K562 (cell line): ENCODE data around the gene TGFBR2. TPM values are rescaled to one million over a fixed set of nuclear protein-coding genes. Genes with fewer than 3 reads are reported as not detected.

Experiments
- ATAC-seq: fragments of 200-7000 bp; cut with Tn5 transposase; 3 replicates; pipeline ENCODE4 v1.9.1; 2020; ENCODE audit warnings: moderate library complexity
- BruUV-seq: library from RNA; stranded (reverse); fragments of 400-500 nt; replicated peaks from 2 replicates; lab custom pipeline; 2021; lab: Mats Ljungman, UMichigan
- CTCF ChIA-PET: fragments of 300-600 bp; formaldehyde crosslinking; extraction: SDS; loops from one replicate; lab custom pipeline; 2021; ENCODE audit warnings: low intra/inter-chr PET ratio; lab: Yijun Ruan, JAX
- POLR2A ChIA-PET: fragments of 300-600, 350-650 bp; sonication (Branson Sonifier 250); formaldehyde crosslinking; extraction: SDS; loops from one replicate; lab custom pipeline; 2021; ENCODE audit warnings: antibody characterized with exemption, inconsistent platforms; lab: Yijun Ruan, JAX
- DNase-seq, 4 experiments: peaks; one replicate each; pipeline versions ENCODE4 v3.0.0 to v3.0.0-alpha.2; 2011 to 2018; ENCODE audit warnings: low spot score in 3 of 4, mixed read lengths in 3 of 4; ENCODE audit errors: extremely low read depth in 1 of 4
- FAIRE-seq: peaks from 2 replicates; lab custom pipeline; 2011; peaks lifted over from hg19 to GRCh38; lab: Jason Lieb, UNC
- H2AFZ ChIP-seq: 2 replicates; pipeline ENCODE4 v1.6.0; 2011; ENCODE audit warnings: low read depth, low read length, control low read depth, inconsistent platforms
- H3K27ac ChIP-seq: fragments of 200-600 bp; 3 replicates; pipeline ENCODE4 v1.8.0; 2011; ENCODE audit warnings: low read depth, mild to moderate bottlenecking, control low read depth, inconsistent platforms, low read length, moderate library complexity, mixed read lengths; ENCODE audit errors: extremely low read depth
- H3K27me3 ChIP-seq, 2 experiments: fragments of 300-600 bp in 1 of 2; 2 replicates in 1 of 2; 3 replicates in 1 of 2; pipeline versions ENCODE4 v1.6.0 to v1.8.0; 2011; ENCODE audit warnings: inconsistent platforms in 2 of 2, low read length in 2 of 2, mild to moderate bottlenecking in 1 of 2, mixed read lengths in 1 of 2, moderate library complexity in 1 of 2; ENCODE audit not compliant: control insufficient read depth in 2 of 2, insufficient read depth in 2 of 2
- H3K36me3 ChIP-seq: fragments of 300-600 bp; 3 replicates; pipeline ENCODE4 v1.8.0; 2011; ENCODE audit warnings: mild to moderate bottlenecking, low read length, inconsistent platforms; ENCODE audit not compliant: control insufficient read depth, insufficient read depth
- H3K4me1 ChIP-seq, 2 experiments: fragments of 200-600 bp in 1 of 2; replicated peaks in 1 of 2; 2 replicates in 1 of 2; 3 replicates in 1 of 2; pipeline versions ENCODE4 v1.5.1 to v1.8.0; 2011; ENCODE audit warnings: inconsistent platforms in 2 of 2, low read length in 2 of 2, mild to moderate bottlenecking in 1 of 2, mixed read lengths in 1 of 2, moderate library complexity in 1 of 2; ENCODE audit not compliant: control insufficient read depth in 2 of 2, insufficient read depth in 2 of 2
- H3K4me2 ChIP-seq: 2 replicates; pipeline ENCODE4 v1.6.1; 2011; ENCODE audit warnings: low read length, control low read depth, inconsistent platforms, mixed read lengths; ENCODE audit not compliant: insufficient read depth
- H3K4me3 ChIP-seq: fragments of 200-600 bp; sonication (generic), shearing (Covaris generic); 2 replicates; pipeline ENCODE4 v1.5.1; 2016; ENCODE audit warnings: control low read depth, inconsistent platforms
- H3K79me2 ChIP-seq: fragments of 200-600 bp; 3 replicates; pipeline ENCODE4 v1.8.0; 2011; ENCODE audit warnings: low read length, inconsistent platforms; ENCODE audit not compliant: control insufficient read depth, insufficient read depth
- H3K9ac ChIP-seq, 2 experiments: 2 replicates each; pipeline versions ENCODE4 v1.6.0 to v1.6.1; 2011; ENCODE audit warnings: low read depth in 2 of 2, low read length in 2 of 2, control low read depth in 1 of 2, inconsistent platforms in 1 of 2, mild to moderate bottlenecking in 1 of 2, mixed read lengths in 1 of 2; ENCODE audit not compliant: insufficient read depth in 1 of 2
- H3K9me1 ChIP-seq: one replicate; pipeline ENCODE4 v1.6.0; 2011; ENCODE audit warnings: inconsistent platforms, mild to moderate bottlenecking, low read length, moderate library complexity; ENCODE audit not compliant: control insufficient read depth, insufficient read depth
- H3K9me3 ChIP-seq: replicated peaks from 2 replicates; pipeline ENCODE4 v1.5.1; 2011; ENCODE audit warnings: low read depth, low read length, inconsistent platforms; ENCODE audit not compliant: control insufficient read depth, insufficient read depth
- H4K20me1 ChIP-seq: replicated peaks from 2 replicates; pipeline ENCODE4 v1.6.1; 2011; ENCODE audit warnings: low read length, inconsistent platforms, mixed read lengths; ENCODE audit not compliant: control insufficient read depth, insufficient read depth
- BRD9 ChIP-seq: fragments of 450-650 bp; IDR thresholded peaks from 2 replicates; pipeline ENCODE4 v1.6.1; 2018; ENCODE audit warnings: low read depth; ENCODE audit not compliant: partially characterized antibody
- ETS2 ChIP-seq: IDR thresholded peaks from 2 replicates; pipeline ENCODE4 v1.6.1; 2016; ENCODE audit warnings: borderline replicate concordance, missing genetic modification characterization, mild to moderate bottlenecking, moderate library complexity, missing compliant biosample characterization; ENCODE audit not compliant: poor library complexity, severe bottlenecking
- FOXK2 ChIP-seq, 2 experiments: fragments of 450-650 bp; IDR thresholded peaks in 1 of 2; conservative IDR thresholded peaks in 1 of 2; 2 replicates each; pipeline ENCODE4 v1.6.1; 2016; ENCODE audit warnings: low read depth in 2 of 2, mild to moderate bottlenecking in 1 of 2
- HMGN3 ChIP-seq: IDR thresholded peaks from 2 replicates; pipeline ENCODE4 v1.6.1; 2011; ENCODE audit warnings: borderline replicate concordance, low read depth, mild to moderate bottlenecking, mixed read lengths, low read length; ENCODE audit not compliant: insufficient read length; ENCODE audit errors: extremely low read depth
- SETDB1 ChIP-seq: IDR thresholded peaks from one replicate; pipeline ENCODE4 v1.6.1; 2012; ENCODE audit warnings: low read length, control low read depth, inconsistent platforms
- SMAD4 ChIP-seq: fragments of 250-450 bp; sonication (Bioruptor Pico); conservative IDR thresholded peaks from 2 replicates; pipeline ENCODE4 v1.8.0; 2021; ENCODE audit warnings: inconsistent platforms, mild to moderate bottlenecking, moderate library complexity
- TAF7 ChIP-seq: fragments of 450-650 bp; IDR thresholded peaks from 2 replicates; pipeline ENCODE4 v1.6.1; 2016; ENCODE audit warnings: missing genetic modification characterization, missing compliant biosample characterization
- TEAD4 ChIP-seq, 2 experiments: sonication (generic) in 1 of 2; formaldehyde crosslinking in 1 of 2; IDR thresholded peaks; 2 replicates each; pipeline versions ENCODE4 v1.6.1 to v1.8.0; 2012 to 2022; ENCODE audit warnings: borderline replicate concordance in 1 of 2, inconsistent platforms in 1 of 2, low read length in 1 of 2, mild to moderate bottlenecking in 1 of 2, missing genetic modification reagents in 1 of 2
- ZNF280A ChIP-seq: fragments of 450-650 bp; IDR thresholded peaks from 2 replicates; pipeline ENCODE4 v1.6.1; 2018; ENCODE audit warnings: mild to moderate bottlenecking, low read depth; ENCODE audit not compliant: partially characterized antibody
- ZNF77 ChIP-seq: fragments of 250-450 bp; sonication (Bioruptor Pico); IDR thresholded peaks from 2 replicates; pipeline ENCODE4 v1.5.0; 2020
- ZSCAN29 ChIP-seq: fragments of 450-650 bp; IDR thresholded peaks from 2 replicates; pipeline ENCODE4 v1.6.1; 2017
- WGBS: fragments of 100-300 bp; shearing (Covaris generic); methylation state at CpG from one replicate; pipeline ENCODE4 v1.1.6; 2016; ENCODE audit warnings: low coverage, mixed read lengths; ENCODE audit not compliant: insufficient coverage; ENCODE audit errors: missing lambda C conversion rate; 5-methylcytosine and 5-hydroxymethylcytosine counted together
- in situ Hi-C: fragments of 300-500 bp; cut with MboI; formaldehyde crosslinking; loops from 4 replicates; pipeline ENCODE4 v1.15.0; 2018; ENCODE audit warnings: inconsistent platforms, mixed read lengths
- intact Hi-C: fragments of 100-400 bp; cut with micrococcal nuclease; formaldehyde crosslinking; loops from 2 replicates; pipeline ENCODE4 v1.14.2; 2022
- polyA plus RNA-seq, 8 experiments: library from polyadenylated mRNA; depleted of rRNA in 4 of 8; stranded (reverse) in 5 of 8; unstranded in 3 of 8; fragments of >200 nt; fragmentation: Nextera tagmentation in 2 of 8; fragmentation: Illumina TruSeq in 1 of 8; extraction: Ambion mirVana in 2 of 8; extraction: Trizol in 1 of 8; gene quantifications; 2 replicates each; pipeline versions ENCODE4 v1.2.1 to v1.2.3, GENCODE V29; 2011 to 2014; ENCODE audit warnings: inconsistent platforms in 1 of 8, missing spikeins in 1 of 8
- total RNA-seq, 7 experiments: library from RNA; depleted of rRNA in 6 of 7; stranded (reverse); fragments of >200 nt in 6 of 7; fragmentation: Illumina TruSeq in 2 of 7; extraction: Trizol in 2 of 7; gene quantifications; 2 replicates each; pipeline versions ENCODE4 v1.2.1 to v1.2.3, GENCODE V29; 2011 to 2021; ENCODE audit warnings: low replicate concordance in 1 of 7

The TGFBR2 gene
- total and polyA plus RNA-seq, 9 of the 15 experiments (the other 6 are each of a cell fraction or from before 2014, with no cell fraction given) = 0.11 to 0.84 (median 0.24) TPM

DNA sequence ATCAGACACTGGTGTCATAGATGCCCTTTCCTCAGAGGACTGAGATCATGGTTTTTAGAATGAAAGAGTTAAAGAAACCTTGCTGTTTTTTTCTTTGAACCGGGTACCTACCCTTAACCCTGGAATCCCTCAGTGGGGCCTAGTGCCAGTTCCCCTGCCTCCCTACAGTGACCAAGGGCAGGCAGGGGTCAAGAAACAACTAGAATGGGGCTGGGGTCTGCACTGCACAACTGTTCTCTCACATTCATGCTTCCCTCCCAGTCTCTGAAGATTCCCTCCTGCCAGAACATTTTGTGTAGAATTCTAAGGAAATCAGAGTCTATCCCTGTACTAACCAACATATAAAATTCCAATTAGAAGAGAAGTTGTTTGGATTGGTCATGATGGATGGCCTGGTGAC is 47.9 kb downstream of the TGFBR2 start:
- H3K9me1 ChIP-seq = no peaks in the 10 kb centered on the region
- intact Hi-C loops = no loop called here
- BruUV-seq = no TSS peak
- no peak for ATAC-seq
- H3K9ac ChIP-seq = no peak overlapping the region
- no peak overlapping the region for H3K4me2 ChIP-seq
- H3K79me2 ChIP-seq = no peaks in the 10 kb centered on the region
- WGBS = 0% methylated on average over 1 of the region's 1 CpG
- POLR2A ChIA-PET = no interaction called here
- H3K36me3 ChIP-seq = no peaks in the 10 kb centered on the region
- H3K27ac ChIP-seq = no peak overlapping the region
- no peak overlapping the region for H2AFZ ChIP-seq
- FAIRE-seq = no peak
- no peak for DNase-seq
- H3K4me3 ChIP-seq = no peak overlapping the region
- H3K4me1 ChIP-seq = no peaks in the 10 kb centered on the region
- H3K27me3 ChIP-seq = no peaks in the 10 kb centered on the region
- CTCF ChIA-PET = no interaction called here
- TF ChIP-seq HMGN3 (no peak), BRD9 (no peak), TAF7 (tag) (no peak), FOXK2 (conservative IDR thresholded peaks at IDR 0.05 in 1 of 2, IDR thresholded peaks at IDR 0.05 in 1 of 2; ENCODE audit: low read depth in 2 of 2) (no peak), SETDB1 (no peak), ZNF280A (no peak), ZNF77 (CRISPR knock-in tag) (no peak), TEAD4 (IDR thresholded peaks at IDR 0.05; ENCODE audit: low read length) (no peak), TEAD4 (CRISPR knock-in tag; IDR thresholded peaks at IDR 0.05; ENCODE audit: borderline replicate concordance) (no peak), ZSCAN29 (no peak), ETS2 (no peak), SMAD4 (CRISPR knock-in tag) (no peak)
- in situ Hi-C loops = no loop called here
- no peaks in the 10 kb centered on the region for H3K9me3 ChIP-seq
- H4K20me1 ChIP-seq = no peaks in the 10 kb centered on the region
